HG03196 (cell line): Measurements from ENCODE around the gene GOLGA5.

Source experiments
- ATAC-seq: cut with Tn5 transposase; IDR thresholded peaks from one replicate; pipeline ENCODE4 v1.9.1; 2021; ENCODE audit not compliant: unreplicated experiment

GOLGA5 gene

DNA sequence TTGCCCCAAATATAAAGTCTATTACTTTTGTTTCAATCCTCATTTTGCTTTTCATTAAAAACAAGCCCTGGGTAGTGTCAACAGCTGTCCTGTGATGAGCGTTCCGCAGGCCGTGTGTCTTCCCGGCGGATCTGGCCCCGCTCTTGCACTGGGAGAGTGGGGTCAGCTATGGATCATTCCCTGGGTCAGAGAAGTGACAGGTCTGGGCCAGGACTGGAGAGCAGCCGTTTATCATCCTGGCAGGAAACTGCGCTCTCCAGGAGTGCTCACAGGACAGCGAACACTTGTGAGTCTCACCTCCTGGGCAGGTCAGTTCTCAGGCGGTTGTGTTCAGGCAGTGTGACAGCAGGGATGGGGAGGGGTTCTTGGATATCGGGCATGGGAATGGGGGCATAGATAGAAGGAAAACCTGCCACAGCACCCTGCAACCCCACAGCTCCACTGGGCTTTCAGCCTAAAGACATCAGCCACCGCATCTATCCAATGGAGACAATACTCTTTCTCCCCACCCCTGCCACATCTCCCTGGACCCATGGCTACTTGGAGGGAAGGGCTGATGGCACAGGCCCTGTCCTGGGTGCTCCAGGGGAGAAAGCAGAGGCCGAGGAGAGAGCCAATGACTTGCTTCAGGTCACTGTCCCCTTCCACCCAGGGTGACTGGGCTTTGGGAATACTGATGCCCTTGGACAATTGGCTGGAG lies 81.0 kb downstream of the GOLGA5 start:
- ATAC-seq, result no peak

DNA sequence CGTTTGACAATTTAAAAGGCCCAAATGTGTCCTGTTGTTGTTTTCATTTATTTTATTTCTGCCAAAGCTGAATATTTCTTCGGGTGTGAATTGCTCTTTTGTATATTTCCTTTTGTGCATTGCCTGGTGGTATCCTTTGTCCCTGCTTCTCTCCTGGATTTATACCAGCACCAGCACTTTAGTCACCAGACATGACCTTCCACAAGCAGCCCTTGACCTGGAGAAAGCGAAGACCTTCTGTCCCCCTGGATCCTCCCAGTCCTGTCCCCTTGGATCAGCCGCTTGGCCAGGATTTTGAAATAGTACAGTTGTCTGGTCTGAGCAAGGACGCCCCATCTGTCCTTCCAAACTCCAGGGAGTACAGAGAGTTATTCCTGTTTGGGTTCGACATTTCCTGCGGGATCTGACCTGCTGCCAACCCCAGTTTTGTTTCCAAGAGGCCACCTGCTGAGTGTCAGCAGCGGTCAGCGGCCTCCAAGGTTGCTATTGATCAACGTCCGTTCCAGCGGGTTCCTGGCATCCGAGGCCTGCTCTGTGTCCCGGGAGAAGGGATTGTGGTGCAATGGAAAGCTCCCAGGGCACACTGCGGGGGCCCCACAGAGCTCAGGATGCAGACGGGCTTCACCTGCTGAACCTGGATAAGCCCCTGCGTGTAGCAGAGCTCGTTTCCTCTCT lies 83.8 kb downstream of the GOLGA5 start:
- no peak for ATAC-seq

DNA sequence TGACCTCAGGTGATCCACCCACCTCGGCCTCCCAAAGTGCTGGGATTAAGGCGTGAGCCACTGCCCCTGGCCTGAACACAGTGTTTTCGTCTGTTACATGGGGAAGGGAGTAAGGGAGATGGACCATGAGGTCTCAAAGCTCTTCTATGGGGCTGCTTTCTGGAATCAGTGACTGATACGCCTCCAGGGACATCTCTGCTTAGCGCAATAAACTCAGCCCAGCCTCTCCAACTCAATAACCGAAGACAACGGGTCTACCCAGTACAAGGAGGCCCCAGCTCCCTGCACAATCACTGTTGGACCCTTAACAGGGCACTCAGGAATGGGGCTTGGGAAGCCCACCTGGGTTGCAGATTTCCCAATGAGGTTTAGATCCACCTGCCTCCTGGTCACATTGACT lies 86.2 kb downstream of the GOLGA5 start:
- ATAC-seq, result no peak

DNA sequence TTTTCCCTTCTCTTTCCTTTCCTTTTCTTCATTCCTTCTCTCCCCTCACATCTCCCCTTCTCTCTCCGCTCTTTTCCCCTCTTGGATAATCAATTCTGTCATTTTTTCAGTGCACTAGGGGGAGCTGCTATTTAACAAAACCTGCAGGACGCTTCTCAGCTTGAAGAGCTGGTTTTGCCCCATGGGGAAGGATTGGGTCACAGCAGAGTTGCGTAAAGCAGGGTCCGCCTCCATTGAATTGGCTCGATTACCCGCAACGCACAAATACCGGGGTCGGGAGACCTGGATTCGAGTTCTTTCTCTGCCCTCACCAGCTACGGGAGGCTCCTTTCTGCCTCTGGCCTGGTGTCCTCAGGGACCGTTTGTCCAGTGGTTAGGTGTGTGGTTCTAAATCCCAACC lies 86.7 kb downstream of the GOLGA5 start:
- ATAC-seq, result no peak

DNA sequence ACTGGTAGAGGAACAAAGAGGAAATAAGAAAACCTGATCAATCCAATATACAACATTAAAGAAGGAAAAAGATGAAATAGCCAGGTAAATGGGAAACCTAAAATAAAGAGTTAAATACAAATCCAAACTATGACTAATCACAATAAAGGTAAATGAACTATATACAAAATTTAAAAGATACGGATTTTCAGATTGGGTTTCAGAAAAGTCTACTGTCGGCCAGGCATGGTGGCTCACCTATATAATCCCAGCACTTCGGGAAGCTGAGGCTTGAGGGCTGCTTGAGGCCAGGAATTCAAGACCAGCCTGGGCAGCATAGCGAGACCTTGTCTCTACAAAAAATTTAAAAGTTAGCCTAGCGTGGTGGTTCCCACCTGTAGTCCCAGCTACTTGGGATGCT lies 89.0 kb downstream of the GOLGA5 start:
- ATAC-seq, result no peak

DNA sequence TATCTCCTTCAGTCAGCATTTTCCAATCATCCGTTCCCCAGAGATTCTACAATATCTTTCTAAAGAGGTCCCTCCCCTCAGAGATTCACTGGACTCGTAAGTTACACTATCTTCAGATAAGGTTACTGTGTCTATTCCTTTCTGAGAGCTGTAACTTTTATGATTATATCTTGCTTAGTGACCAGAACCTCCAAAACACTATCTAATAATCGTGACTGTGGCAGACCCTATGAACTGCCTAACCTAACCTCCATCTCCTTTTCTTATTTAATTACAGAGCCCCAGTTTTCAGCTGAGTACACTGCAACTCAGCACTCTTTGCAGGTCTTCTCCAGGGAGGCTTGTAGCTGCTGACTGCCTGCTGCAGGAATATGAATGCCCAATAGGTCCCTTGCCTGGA lies 90.3 kb downstream of the GOLGA5 start:
- ATAC-seq, result no peak

DNA sequence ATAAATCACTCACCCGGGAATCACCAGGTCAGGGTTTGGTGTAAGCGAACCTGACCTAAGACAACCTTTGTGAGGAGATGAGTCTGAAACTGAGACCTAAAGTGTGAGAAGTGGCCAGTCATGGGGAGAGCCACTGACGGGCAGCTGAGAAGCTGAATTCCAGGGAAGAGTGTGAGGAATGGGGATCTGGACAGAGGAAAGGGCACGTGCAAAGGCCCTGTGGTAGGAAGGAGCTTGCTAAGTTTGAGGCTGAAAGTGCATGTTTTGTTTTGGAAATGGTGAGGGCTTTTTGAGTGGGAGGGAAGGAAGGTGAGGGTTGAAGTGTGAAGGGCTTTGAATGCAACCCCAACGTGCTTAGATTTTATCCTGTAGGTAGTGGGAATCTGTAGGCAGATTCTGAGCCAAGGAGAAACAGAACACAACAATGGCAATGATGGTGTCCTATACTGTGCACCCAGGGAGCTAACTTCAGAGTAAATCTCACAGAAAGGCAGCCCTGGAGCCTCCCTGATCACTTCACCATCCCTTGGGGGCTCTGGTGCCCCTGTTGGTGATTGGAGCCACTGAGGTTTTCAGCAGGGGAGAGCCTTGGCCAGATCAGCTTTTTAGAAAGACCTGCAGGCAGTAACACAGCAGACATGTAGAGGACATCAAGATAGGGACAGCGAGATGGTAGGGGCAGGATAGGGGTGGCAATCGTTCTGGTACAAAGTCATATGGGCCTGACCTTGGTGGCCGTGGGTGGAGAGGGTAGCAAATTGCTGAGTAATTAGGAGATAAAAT lies 91.4 kb downstream of the GOLGA5 start:
- ATAC-seq, result no peak

DNA sequence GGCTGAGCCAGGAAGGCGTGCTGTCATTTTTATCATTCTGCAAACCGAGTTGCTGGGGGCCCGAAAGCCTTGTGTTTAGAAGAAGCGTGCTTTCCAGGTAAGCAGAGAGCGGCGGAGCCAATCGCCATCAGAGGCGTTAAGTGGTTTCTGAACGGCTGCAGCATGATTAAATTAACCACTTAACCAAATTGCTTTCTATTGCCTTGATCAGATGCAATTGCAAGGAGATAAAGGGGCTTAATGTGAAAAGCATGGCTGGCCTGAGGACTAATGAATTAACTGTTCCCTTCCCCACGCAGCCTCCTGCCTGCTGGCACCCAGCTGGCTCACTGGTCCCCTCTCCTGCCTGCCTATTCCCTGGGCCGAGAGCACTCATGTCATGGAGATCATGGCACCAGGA lies 92.2 kb downstream of the GOLGA5 start:
- no peak for ATAC-seq

DNA sequence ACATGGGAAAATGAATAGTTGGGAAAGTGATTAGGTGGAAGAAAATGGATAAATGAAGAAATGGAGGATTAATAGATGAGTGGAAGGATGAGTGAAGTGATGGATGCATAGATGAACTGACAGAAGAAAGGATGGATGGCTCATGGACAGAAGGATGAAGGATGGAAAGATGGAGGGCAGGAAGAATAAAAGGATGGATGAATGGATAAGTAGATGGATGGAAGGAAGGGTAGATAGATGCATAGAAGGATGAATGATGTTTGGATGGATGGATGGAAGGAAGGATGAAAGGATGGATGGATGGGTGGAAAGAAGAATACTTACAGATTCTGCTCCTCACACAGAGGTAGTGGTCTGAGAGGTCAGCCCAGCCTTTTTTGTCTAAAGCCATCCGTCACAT lies 93.1 kb downstream of the GOLGA5 start:
- ATAC-seq, result no peak

DNA sequence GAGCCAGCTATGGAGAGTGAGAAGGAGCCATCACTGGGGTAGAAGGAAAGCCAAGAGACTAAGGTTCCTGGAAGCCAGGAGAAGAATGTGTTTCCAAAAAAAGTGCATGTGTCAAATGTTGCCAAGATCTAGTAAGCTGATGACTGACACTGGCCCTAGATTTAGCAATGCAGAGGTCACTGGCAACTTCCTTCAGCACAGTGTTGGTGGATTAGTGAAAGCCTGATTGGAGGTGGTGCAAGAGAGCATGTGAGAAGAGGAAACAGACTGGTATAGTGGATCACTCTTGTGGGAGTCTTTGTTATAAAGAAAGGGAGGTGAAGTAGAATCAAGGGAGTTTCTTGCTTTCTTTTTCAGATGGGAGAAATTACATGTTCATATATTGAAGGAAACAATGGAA lies 94.8 kb downstream of the GOLGA5 start:
- ATAC-seq, result no peak
